HG02759 (cell line): Measurements from ENCODE around the gene KIDINS220.
"Not testable (repeated sequence)": the region's sequence is repeated elsewhere in the genome, so short reads cannot be mapped to it uniquely, and the experiment has no call there.

ENCODE experiments used
- ATAC-seq: cut with Tn5 transposase; IDR thresholded peaks from one replicate; pipeline ENCODE4 v1.9.1; 2021; ENCODE audit warnings: mild to moderate bottlenecking, moderate library complexity; ENCODE audit not compliant: unreplicated experiment

Gene KIDINS220

DNA sequence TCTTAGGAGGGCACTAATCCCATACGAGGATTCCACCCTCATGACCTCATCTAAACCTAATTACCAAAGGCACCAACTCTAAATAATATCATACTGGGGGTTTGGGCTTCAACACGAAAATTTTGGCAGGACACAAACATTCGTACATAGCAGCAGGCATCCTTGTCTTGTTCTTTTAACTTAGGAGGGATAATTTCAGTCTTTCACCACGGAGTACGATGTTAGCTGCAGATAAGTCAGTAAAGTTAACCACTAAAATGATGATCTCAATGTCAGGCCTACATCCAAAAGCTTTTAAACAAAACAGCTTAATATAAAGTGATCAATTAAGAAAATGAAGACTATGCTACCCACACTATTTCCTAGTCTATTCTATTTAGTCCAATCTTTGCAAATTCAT lies 80.7 kb downstream of the KIDINS220 start:
- ATAC-seq, result no peak

DNA sequence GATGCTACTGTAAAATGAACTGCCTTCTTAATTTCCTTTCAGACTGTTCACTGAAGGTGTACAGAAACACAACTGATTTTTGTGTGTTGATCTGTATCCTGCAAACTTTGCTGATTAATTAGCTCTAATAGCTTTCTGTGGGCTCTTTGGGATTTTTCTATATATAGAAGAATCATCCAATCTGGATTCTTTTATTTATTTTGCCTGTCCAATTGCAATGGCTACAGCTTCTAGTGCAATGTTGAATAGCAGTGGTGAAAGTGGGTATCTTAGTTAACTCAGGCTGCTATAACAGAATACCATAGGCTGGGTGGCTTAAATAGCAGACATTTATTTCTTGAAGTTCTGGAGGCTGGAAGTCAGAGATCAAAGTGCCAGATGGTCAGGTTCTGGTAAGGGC lies 81.2 kb downstream of the KIDINS220 start:
- ATAC-seq, result no peak

DNA sequence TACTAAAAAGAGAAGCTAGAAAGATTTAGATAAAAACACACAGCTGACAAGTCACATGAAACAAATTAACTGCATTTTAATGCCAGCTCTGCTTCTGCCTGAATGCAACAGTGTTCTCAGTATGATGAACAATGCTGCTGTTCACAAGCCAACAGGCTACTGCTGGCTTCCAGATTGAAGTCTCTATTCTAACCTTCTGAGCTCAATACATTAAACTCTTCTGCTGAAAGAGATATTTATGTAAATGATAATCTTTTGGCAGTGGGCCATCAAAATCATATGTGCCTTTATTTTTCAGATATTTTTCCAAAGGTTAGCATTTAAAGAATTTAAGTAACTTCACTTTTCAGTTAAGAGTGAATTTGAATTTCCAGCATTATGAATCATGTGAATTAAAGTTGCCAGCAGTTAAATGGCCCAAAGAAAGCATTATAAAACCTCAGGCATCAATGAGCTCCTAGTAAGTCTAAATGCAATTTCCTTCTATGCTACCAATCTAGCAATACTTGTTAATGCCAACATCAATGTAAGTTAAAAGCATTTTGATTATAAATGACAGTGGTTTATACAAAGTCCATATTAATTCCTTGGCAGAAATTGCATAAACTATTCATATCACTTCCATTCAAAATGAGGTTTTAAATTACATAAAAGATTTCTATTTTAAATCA lies 83.2 kb downstream of the KIDINS220 start:
- no peak for ATAC-seq

DNA sequence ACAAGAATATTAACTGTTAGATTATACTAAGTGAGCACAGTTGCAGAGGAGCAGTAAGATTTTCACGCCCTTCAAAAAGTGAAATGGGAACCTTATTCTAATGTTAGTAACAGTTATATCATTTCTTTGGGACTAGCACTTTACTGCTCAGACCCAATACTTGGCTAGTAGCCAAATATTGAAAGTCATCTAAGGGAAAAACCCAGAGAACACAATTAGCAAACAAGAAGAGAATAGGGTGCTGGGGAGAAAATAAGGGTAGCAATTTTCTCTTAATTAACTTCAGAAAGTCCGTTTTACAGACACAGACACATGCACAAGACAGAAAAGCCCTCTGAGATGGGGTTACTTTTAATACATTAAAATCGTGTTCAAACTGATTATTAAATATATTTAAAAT lies 83.8 kb downstream of the KIDINS220 start:
- ATAC-seq, result peak; percentile 53

DNA sequence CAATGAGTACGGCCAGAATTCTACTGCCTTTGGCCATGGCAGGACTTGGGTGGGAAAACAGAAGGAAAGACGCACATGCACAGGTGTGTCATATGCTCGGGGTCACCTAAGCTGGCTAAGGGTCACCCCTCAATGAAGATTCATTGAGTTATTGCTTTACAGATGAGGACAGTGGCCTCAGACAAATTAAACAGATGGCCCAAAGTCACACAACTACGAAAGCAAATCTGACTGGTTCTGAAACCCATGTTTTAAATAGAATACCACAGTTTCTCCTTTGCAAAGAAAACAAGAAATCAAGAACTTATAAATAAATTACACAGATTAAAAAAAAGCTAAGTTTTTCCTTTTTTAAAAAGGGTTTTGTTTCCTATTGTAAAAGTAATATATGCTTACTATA lies 85.0 kb downstream of the KIDINS220 start:
- ATAC-seq, result peak; percentile 52

DNA sequence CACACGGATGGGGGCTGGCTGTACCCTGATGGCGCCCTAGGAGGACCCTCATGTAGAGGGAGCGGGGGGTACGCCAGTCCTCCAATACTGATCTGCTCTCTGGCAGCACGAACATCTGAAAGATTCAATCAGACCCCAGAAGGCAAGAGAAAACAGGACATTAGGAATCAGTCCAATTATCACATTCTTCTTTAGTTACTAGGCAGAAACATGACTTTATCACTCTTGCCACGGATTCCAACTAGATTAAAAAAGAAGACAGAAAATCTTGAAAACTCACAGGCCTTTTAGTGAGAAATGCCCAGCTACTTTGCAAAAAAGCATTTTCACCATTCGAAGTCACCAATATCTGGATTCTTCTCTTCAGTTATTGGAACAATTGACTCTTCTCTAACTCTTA lies 87.2 kb downstream of the KIDINS220 start:
- ATAC-seq, result no peak

DNA sequence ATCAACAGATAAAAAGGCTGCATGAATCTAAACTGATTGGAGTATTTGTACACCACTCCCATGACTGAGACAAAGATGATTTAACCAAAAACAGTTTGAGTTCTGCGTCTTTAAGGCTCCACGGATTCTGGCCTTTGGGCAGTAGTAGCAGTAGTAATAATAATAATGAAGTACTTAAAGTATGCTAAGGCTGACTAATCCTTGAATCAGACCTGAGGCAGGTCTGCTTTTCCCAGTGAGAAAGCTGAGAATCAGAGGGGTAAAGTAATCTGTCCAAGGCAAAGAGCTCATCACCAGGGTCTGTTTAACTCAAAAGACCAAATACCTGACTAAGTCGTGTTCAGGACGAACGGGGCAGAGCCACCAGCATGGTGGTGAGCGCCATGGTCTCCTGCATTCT lies 94.2 kb downstream of the KIDINS220 start:
- ATAC-seq, result no peak

DNA sequence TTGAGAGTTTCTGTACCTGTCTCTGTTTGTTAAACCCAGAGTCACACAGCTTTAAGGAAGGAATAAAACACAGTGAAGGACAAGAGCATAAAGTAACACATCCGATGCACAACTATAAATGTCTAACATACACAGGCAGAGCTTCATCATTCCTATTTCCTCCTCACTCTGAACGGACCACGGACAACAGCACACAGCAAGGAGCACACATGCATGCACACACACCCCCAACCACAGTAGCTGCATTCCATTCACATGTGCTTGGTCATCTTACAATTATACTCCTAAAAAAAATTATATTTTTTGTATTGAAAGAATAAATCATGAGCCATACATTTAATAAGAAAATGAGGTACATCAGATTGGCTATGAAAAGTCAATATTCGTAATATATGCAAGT lies 97.3 kb downstream of the KIDINS220 start:
- no peak for ATAC-seq

DNA sequence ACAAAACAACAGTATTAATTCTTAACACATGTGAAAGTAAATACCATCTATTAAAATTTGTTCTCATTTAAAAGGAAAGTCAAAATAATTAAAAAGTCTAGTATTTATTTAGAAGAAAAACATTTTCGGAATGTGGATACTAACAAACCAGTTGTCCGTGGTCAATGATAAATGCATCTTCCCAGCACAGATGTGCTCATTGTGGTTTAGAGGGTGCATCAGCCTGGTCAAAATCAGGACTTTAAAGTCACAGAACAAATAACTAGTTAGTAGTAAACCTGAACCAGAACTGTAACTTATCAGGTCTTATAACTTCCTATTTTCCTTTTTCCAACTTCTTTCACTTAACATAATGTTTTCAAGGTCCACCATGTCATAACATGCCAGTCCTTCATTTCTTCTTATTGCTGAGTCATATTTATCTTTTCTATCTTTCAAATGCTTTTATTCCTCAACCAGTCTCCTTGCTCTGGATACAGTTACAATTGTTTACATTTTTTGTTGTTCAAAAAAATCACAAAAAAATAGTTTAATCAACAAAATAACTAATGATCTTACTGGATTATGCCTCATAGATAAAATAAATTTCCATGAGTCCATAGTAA lies 99.7 kb downstream of the KIDINS220 start:
- no peak for ATAC-seq

DNA sequence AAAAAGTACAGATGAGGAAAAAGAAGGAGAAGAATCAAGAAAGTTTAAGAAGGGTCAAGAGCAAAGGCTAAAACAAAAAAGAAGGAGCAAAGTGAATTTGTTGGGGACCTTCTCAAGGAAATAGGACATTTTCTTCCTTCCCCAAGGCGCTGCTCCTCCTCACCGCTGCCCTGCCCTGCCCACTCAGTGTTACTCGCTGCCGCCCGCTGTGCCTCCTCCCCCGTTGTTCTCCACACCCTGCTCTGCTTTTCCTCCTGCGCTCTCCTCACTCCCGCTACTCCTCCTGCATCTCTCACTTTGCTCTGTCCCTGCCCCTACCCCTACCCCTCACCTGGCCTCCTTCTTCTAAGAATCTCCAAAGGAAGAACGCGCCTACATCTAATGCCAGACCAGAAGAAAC lies 104.8 kb downstream of the KIDINS220 start:
- no peak for ATAC-seq

DNA sequence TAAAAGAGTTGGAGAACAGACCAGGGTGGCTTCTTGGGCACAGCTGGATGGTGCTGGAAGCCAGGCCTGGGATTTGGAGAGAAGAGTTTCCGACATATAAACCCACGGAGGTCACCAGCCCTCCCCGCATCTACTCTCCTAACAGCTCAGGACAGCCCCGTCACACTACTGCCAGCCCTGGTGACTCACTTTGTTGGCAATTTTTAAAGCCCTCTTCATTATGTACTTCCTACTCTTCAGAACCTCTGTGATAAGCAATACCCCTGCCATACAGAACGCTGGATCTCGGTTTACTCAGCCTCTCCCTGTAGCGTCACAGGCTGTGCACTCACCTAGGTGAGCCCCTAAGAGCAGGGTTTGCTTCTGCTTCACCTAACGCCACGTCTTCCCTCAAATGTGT lies 107.5 kb downstream of the KIDINS220 start:
- ATAC-seq, result no peak

DNA sequence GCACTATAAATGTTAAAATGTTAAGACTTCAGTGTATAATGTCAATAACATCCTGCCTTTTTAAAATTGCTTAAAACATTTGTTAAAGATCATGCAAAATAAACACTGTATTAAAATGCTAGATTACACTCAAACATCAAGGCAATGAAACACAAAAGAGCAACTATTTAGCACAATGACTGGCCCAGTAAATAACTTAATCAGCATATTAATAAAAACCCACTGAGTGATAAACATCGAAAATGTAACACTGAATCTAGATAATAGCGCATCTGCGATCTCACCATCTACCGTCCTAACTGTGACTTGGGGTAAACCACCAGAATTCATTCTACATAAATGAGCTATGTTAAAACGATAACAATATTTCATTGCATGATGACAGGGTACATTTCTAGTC lies 108.3 kb downstream of the KIDINS220 start:
- ATAC-seq, result not testable (repeated sequence)

DNA sequence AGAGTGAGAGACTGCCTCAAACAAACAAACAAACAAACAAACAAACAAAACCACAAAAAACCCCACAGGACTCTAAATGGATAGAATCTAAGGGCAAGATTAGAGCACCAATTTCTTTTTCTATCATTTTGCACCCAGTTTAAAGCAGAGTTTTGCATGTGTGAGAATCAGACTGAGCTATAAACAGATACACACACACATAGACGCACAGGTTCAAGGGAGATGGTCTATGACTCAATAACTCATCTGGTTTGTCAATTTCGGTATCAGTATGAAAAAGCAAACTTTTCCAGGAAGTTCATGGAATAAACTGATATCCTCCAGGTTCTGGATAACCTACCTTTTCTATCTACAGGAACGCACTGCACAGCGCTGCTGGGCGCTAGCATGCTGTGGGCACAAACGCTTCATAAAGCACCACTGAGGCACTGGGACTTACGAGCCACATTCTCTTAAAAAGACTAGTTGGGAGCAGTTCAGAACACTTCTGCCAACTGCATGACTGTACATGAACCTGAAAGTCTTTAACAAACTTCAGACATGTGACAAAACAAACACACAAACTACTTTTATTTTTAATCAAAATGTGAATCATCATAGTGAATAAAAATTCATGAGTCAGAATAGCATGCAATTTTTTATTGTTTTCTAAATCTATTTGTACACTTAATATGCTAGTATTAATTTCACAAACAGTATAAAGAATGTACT lies 109.0 kb downstream of the KIDINS220 start:
- ATAC-seq, result no peak

DNA sequence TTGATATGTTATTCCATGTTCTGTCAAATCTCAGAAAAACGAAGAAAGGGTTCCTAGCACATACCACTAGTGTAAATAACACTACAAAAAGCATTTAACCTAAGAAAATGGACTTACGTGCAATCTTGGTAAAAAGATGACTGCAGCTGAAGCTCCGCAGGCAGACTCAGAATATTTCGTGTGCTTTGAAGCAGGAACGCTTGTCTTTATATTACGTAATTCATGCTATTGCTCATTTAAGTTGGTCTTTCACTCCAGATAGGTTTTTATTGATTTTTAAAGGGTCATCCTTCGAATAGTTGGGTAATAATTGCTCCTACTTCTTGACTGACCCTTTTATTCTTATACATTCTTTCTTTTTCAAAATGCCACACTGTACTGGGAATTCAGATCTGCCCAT lies 111.6 kb downstream of the KIDINS220 start:
- no peak for ATAC-seq

DNA sequence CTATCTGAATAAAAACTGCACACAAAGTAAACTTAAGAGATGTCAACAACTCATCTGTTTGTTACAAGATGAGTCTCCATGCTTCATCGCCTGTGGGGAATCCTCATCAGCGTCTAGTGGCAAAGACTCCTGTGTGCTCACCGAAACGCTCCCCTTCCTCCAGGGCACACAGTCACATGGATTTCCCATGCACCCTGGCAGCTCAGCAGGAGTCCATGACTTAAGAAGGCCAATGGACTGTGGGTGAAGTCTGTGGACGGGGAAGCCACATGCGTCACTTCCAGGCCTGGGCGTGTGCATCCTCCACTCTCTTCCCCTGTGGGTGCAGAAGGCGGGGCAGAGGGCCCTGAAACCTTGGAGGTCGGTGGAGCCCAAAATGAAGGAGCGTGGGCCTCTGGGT lies 114.4 kb downstream of the KIDINS220 start:
- no peak for ATAC-seq

DNA sequence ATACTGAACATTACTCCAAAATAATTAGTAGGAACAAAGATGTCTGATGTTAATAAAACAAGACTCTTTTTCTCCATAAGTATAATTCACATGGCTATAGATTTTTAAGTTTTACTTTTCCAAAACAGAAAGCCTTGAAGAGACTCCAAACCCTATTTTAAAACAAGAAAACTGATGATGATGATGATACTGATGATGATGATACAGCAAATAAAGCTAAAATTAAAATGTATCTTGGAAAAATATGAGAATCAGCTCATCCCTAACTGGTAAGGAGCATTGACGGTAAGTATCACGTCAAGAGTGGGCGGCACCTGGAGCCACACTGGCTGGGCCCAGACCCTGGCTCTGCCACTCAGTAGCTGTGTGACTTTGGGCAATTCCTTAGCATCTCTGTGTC lies 116.0 kb downstream of the KIDINS220 start:
- no peak for ATAC-seq

DNA sequence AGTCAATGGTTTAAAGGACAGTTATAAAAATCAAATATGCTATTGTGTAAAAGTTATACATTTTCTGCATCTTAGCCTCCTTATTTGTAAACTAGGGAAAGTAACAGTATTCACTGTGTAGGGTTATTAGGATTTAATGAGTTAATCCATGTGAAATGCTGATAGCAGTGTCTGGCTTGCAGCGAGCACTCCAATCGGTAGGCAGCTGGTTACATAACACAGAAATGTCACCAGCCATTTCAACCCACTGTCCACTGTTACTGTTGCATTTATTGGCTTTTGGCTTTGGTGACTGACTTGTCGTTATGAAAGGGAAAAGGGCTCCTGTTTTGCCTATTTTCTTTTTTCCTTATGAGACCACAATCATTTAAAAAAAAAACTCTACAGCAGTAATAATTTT lies 116.7 kb downstream of the KIDINS220 start:
- ATAC-seq, result no peak

DNA sequence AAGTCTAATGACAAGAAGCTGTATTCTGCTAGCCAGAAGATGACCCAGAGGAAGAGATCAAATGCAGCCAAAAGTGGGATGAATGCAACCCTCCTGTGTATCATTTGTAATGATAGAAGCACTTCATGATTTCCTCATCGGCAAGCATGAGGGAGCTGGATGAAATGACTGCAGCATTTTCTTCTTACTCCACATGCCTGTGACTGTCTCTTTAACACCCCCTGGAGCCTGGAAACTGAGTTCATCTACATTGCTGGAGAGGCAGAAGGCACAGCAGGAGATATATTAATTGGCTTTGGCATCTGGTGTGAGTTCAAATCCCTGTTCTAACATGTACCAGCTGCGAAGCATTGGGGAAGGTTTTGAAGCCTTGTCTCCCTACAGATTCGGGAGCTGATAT lies 117.9 kb downstream of the KIDINS220 start:
- ATAC-seq, result no peak

DNA sequence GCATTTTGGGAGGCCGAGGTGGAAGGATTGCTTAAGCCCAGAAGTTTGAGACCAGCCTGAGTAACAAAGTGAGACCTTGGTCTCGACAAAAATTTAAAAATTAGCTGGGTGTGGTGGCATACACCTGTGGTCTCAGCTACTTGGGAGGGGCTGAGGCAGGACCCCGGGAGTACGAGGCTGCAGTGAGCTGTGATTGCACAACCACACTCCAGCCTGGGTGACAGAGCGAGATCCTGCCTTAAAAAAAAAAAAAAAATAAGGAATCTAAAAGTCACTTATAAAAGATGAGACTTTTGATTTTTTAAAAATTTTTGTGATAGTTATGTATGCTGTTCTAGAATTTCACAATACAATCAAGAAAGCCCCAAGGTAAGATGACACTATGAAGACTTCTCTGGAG lies 122.4 kb downstream of the KIDINS220 start:
- ATAC-seq, result no peak

DNA sequence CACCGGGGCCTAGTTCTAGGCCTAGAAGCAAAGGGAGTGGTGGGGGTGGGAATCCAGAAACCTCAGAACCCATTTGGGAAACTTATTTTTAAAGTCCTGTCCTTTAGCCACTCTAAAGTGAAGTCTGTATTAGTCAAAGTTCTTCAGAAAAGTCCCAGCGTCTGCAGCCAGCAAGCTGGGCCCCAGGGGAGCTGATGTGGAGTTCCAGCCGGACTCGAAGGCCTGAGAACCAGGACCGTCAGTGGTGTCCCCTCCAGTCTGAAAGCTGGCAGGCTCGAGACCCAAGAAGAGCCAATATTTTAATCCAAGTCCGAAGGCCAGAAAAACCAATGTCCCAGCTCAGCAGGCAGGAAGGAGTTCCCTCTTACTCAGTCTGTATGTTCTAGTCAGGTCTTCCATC lies 123.1 kb downstream of the KIDINS220 start:
- no peak for ATAC-seq

DNA sequence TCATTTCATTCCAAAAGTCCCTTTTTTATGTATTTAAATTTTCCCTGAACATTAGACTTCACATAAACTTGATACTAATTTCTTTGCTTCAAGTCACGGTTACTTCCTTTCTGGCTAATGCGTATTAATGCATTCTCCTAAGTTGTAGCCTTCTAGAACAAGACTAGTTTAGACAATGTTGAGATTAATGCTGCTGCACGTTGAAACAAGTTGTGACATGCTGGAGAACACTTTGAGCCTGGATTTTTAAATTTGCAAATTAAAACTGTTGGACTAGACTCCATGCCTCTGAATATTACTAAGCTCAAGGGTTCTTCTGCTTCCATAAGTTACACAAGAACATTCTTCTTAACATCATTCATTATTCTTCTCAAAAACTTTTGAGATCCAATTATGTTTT lies 126.5 kb downstream of the KIDINS220 start:
- ATAC-seq, result no peak

DNA sequence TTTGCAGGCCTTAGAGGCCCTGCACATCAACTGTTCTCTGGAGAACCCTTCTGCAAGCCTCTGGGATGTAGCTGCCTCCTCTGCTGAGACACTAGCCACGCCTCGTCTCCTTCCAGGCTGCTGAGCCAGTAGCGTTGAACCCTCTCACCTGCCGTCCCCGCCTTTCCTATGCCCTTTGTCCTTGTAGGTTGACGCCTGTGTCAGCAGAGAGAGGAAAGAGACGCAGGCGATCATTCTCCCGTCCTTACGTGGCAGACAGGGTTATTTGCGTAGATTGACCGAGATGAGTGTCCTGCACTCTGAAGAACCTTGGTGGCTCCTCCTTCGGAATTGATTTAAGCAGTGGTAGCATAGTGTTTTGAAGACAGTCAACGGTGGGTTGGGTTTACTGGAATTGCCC lies 127.8 kb downstream of the KIDINS220 start:
- ATAC-seq, result no peak
